ENCODE data around the gene BPIFB6. TPM values are rescaled to one million over a fixed set of nuclear protein-coding genes. Genes with fewer than 3 reads are reported as not detected.

The BPIFB6 gene
- total RNA-seq, 1 donor from 2014 or later: not detected

DNA sequence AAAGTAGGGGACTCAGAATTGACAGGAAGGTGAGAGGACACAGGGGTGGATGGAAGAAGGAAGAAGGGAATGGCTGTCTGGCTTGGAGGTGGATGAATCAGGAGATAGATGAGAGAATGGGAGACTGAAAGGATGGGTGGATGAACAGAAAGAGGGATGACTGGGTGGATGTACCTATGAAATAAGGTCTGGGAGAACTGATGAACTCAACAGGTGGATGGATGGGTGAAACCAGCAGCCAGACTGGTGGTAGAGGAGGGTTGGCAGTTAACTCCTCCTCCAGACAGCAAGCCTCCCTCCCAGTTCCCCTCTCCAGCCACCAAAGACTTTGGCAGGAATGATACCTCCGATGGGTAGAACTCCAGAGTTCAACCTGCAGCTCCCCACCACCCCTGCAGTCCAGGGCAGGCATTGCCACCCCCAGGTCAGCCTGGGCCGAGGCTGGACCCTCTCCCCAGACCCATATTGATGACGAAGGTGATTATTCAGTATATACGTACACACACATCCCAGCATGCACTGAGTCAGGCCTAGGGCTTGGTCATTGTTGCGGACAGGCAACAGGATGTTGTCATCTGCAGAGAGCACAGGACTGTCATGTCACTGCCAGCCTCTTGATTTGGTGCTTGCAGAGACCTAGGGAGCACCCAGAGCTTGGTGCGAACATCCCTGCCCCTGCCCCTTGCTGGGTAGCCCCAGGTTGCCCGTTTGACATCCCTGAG lies 29.2 kb upstream of the BPIFB6 start:
- DNase-seq: no peak

DNA sequence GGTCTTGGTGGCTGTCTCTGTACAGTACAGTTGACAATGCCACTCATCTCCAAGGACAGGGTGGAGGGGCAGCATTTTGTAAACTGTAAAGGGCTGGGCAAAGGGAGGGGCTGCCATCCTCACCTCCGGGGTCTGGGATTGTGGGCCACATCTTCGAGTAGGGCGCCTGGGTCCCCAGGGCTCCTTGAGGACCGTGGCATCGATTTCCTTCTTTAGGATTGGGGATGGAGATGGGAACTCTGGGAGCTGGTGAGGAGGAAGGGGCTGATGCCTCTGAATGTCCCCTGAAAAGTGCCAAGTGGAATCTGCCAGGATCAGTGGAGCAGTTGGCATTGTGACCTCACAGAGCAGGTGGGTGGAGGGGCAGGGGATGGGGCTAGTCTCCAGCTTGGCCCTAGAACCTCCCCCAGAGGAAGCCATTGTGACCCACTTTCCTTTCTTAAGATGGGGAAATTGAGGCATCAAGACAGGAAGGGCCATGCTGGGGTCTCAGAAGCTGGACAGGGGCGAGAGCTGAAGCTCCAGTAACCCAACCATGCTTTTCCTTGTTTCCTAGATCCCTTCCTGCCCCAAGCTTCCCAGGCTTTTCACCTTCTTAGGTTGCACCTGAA lies 27.2 kb upstream of the BPIFB6 start, which contains the start of gene SUN5:
TSS of gene SUN5 (minus strand) at position 293 of the 611 bp plus-strand sequence. CDS start at position 200, 93 bp downstream.
- no peak for DNase-seq

DNA sequence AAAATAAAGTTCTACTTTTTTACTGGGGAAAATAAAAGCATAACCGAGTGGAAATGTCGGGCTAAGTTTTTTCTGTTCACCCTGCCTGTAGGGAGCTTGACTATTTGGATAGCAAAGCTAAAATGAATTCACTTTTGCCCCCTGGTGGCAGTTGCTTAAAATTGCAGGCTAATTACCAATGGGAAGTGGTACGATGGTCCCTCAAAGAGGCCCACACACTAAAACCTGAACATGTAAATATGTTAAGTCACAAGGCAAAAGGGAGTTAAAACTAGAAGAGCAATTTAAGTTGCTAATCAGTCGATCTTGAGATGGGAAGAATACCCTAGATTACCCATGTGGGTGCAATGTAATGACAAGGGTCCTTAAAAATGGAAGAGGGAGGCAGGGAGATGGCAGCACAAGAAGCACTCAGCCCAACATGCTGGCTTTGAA lies 26.3 kb upstream of the BPIFB6 start:
- DNase-seq: no peak

DNA sequence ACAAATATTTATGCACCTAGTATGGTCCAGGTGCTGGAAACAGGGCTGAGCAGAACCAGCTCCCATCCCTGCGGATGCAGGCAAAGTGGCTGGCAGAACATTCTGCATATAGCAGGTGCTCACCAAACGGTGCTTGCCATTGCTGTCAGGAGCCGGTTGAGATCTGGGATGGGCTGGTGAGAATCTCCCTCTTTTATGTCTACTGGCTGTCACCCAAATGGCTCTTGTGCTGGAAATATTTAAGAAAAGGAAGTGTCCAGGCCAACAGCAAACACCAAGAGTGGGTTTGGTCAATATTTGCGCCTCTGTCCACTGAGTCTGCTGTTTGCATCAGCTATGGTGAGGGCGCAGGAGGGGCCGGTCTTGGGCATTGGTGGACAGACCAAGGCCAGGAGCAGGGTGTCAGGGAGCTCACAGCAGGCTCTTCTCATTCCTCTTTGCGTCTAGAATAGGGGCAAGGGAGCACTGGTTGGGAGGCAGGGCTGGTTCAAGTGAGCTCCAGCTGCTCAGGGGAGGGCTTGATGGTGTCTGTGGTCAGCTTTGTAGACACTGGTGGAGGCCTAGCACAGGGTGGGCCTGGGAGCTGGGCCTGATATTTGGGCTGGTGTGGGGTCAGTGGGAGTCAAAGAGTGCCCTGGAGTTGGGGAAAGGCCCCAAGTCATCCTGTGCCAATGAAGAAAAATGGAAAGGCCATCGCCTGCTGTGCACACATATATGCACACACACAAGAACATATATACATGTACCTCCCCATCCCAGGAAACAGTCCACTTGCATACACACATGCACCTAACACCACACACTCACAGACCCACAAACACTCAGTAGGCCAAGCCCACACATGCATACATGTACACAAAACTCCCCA lies 25.3 kb upstream of the BPIFB6 start:
- no peak for DNase-seq

DNA sequence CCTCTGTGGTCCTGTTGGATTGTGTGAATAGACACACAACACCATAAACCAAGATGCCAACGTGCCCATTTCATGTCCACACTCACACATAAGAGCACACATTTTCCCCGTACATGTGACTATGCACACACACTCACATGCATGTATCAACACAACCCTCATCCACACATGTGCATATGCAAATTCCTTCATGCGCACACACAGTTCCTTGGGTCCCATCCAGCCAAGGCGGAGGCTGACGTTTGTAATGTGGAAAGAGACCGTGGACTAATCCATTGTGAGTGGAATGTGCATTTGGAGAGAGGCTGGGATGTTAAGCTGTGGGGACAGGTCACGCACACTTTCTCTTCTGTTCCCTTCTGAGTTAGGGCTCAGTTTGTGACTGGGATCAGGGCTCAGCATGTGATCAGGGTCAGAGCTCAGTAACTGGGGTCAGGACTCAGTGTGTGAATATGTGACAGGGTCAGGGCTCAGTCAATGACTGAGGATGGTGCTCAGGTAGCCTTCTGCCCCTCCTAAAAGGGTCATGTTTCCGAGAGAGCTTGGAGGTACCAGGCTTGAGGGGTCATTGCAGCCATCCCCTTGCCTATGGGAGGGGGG lies 24.6 kb upstream of the BPIFB6 start:
- DNase-seq: no peak

DNA sequence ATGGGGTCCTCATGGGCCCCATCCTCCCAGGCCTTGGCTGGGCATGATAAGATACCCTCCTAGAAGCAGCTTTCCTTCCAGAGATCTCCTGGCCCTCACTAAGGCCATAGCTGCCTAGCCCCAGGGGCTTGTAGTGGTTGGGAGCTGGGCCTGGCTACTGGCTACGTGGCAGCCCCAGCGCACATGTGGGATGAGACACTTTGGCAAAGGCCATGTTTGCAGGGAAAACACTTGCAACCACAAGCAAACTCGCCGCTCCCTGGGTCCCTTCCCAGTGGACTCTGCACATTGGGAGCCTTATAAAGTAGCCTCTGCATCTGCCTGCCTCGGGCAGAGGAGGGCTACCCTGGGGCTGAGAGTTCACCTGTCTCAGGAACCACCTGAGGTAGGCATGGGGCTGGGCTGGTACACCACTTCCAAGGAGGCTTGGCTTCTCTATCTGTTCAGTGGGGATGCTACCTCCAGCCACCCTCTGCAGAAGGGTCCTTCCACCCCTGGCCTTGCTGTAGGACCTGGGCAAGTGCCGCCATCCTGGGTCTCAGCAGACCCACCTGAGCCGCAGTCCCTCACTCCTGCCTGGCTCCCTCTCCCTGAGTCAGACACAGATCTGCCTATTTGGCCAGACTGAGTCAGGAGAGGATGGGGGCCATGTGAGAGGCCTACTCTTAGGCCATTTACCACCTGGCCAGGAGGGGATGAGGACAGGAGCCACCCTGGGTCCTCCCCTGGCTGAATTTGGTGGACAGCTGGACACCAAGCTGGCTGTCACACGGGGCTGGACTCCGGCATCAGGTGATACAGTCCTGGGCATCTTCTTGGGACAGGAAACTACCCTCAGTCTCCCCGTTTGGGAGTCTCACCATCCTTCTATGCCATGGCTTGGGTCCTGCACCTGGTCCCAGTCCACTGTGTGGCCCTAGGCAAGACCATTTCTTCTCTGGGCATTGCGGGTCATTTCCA lies 23.8 kb upstream of the BPIFB6 start, which contains the start of gene BPIFB2:
TSS of gene BPIFB2 (plus strand) at position 329 of the 960 bp plus-strand sequence. CDS start 871 bp downstream, outside the sequence.
- DNase-seq: no peak

DNA sequence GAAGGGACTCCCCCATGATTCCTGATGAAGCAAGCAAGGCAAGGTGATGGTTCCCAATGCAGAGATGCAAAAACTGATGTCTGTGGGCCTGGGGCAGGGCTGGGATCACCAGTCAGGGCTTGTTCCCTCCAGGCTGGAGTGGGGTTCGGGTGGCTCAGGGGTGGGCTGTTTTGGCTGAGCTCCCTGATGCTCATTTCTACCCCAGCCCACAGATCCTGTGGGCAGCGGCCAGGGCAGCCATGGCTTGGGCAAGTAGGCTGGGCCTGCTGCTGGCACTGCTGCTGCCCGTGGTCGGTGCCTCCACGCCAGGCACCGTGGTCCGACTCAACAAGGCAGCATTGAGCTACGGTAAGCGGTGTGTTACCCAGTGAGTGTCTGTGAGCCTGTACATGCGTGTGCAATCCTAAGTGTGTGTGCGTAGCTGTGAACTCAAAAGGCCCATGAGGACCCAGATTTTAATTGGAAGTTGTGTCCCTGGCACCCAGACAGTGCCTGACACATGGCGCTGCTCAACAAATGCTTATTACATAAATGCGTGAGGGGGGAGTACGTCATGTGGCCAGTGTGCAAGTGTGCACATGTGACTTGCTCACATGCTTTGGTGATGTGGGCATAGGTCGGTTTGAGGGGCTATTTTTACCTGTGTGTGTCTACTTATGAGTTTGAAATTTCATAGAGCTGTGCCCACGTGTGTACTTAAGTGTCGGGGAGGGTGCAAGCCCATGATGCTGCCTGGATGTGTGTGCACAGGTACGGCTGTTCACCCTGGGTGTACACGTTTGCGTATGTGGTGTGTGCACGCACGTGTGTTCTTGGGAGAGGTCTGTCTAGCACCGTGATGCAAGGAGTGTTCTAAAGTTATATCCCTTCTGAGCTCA lies 22.9 kb upstream of the BPIFB6 start:
- DNase-seq: no peak

DNA sequence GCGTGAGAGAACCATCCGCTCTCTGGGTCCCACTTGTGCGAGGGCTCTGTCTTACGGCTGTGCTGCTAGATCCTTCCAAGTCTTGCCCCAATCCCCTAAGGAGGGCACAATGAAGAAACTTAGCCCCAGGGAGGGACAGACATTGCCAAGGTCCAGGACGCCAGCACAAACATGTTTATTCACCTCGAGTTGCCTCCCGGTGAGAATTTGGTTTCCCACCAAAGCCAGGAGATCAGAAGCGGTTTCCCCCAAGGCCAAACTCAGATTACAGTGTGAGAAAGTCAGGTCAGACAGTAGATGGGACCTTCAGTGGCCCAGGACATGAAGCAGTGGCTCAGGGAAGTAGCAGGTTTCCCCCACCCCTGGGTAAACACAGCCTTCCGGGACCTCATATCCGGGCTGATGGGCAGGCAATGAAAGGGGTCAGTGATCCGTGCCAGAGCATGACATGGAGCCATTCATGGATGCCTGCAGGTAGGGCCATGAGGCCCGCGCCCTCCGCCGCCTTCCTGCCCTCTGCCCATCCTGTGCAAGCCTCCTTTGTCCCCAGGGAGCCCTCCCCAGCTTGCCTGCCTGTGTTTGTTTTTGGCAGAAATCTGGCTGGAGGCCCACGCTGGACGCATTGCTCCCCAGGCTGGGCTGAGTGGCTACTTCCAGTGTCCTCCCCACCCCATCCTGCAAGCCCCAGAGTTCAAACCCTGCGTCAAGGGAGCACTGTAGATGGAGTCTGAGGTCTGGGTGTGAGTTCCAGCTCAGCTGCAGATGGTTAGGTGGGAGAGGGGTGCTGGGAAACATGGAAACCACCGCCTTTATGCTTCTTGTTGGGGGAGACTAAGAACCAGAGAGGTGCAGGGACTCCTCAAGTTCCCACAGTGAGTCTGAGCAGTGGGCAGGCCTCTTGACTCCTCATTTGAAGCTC lies 22.0 kb upstream of the BPIFB6 start:
- DNase-seq: no peak

DNA sequence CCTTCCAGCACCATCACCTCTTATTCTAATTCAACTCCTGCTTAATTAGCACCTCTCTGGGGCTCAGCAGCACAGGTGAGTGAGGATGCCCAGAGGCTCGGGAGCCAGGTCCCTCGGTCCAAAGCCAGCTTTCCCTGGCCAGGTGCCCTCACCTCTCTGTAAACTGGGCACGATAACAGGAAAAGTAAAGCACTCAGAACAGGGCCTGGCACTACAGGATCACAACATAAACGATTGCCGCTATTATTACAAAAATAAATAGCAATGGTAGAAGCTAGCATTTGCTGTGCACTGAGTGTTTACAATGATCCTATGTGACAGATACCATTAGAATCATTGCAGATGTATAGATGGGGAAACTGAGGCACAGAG lies 21.3 kb upstream of the BPIFB6 start:
- DNase-seq: no peak

DNA sequence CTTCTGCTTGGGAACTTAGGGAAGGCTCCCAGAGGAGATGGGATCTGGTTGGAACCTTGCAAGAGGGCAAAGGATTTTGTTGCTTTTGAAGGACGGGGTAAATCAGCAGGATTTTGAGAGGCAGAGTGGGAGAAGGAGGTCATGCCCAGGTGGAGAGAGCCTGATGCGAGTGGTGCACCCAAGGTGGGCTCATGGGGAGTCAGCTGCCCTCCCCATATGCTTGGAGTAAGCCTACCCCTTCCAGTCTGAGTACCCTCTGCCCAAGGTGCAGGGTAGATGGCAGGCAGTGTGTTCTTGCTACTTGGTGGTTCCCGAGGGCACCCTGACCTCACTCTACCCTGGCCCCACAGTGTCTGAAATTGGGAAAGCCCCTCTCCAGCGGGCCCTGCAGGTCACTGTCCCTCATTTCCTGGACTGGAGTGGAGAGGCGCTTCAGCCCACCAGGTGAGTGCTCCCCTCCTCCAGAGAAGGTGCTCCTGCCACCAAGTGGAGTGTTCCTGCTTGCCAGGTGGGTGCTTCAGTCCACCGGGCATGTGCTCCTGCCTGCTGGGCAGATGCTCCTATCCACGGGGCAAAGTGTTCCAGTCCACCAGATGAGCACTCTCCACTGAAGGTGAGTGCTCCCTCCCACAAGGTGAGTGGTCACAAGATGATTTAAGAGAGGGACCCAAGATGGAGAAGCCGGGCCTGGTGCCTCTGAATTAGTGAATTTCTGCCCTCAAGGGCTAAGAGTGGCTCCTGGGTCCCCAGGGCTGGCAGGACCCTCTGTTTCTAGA lies 20.6 kb upstream of the BPIFB6 start:
- DNase-seq: no peak

DNA sequence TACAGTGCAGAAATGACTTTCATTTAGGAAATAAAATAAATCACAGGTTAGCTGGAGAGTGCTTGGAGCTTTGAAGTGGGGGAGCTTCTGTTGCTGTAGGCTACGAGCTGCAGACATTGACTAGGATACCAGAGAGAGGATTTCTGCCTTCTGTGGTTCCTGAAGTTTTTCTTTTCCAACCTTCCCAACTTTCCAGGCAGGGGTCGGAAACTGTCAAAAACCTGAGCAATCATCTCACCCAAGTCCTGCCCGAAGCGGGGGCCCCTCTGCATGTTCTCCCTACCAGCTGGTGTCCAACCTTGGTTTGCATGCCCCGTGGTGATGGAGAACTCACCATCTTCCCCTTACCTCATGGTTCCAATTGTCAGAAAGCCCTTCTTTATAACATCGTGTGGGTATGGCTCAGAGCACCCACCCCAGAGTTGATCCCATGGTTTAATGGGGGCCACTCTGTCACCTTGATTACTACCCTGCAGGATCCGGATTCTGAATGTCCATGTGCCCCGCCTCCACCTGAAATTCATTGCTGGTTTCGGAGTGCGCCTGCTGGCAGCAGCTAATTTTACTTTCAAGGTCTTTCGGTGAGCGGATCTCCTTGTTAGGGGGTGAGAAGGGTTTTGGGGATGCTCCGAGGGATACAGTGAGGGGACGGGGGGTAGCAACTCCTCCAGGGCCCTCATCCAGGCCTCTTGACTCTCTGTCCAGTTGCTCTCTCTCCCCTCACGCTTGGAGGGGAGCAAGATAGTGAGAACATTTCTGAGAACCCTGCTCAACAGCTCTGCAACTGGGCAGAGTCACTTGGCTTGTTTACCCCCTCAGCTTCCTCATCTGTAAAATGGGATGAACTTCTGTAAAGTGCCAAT lies 18.9 kb upstream of the BPIFB6 start:
- no peak for DNase-seq

DNA sequence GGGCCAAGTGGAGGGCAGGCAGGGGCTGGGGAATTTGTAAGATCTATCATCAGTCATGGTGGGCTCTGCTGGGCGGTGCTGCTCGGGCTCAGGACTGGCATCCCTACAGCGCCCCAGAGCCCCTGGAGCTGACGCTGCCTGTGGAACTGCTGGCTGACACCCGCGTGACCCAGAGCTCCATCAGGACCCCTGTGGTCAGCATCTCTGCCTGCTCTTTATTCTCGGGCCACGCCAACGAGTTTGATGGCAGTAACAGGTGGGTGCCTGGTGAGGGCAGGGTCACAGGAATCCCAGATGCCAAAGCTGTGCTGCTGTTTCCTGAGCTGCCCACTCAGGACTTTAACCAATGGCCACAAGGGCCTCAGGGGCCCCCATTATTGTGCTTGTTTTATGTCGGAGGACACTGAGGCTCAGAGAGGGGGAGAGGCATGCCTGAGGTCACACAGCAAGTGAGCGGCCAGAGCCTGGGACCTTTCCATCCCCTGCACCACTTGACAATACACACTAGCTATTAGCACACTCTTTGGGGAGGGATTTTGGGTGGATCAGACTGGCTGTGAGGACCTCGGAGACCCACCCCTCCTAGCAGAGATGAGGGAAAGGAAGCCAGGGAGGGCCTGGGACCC lies 17.6 kb upstream of the BPIFB6 start:
- no peak for DNase-seq

DNA sequence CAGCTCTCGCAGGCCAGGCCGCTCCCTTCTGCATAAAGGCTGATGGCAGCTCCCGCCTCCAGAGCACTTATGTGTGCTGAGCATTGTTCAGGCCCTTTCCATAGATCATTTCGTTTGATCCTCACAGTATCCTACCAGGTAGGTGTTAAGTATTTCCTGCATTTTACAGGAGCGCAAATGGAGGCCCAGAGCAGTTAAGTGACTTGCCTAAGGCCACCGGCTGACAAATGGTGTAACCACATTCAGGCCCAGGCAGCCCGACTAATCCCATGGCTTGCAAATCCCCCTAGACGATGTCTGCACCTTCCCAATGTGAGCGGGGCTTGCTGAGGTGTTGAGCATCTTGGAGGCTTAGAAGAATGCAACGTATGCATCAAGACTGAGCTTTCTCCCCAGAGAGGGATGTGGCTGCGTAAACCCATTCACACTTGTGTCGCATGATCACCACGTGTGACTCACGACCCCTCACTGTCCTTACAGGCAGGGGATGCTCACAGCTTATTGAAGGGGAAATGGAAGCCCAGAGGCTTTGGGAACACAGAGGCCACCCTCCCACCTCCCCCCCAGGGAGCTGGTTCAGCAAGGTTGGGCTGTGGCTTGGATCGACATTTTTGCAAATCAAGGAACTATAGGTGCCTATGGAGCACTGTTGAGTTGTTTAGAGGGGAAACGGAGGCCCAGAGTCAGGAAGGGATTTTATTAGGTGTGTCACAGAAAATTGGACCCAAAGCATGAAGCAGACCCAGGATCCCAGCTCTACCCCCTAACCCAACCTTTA lies 16.9 kb upstream of the BPIFB6 start:
- no peak for DNase-seq

DNA sequence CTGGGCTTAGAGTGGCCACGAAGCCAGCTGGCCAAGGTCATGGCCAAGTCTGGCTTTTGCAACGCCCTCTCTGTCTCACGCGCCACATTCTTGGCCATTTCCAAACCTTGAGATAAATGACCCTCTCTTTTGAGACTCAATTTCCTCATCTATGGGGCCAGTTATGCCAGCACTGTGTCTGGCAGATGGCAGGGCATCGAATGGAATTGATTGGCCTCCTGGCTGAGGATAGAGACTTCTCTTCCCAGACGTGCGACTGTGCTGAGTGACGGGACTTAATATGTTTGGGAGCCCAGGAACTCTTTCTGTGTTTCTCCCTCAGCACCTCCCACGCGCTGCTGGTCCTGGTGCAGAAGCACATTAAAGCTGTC lies 16.3 kb upstream of the BPIFB6 start:
- no peak for DNase-seq

DNA sequence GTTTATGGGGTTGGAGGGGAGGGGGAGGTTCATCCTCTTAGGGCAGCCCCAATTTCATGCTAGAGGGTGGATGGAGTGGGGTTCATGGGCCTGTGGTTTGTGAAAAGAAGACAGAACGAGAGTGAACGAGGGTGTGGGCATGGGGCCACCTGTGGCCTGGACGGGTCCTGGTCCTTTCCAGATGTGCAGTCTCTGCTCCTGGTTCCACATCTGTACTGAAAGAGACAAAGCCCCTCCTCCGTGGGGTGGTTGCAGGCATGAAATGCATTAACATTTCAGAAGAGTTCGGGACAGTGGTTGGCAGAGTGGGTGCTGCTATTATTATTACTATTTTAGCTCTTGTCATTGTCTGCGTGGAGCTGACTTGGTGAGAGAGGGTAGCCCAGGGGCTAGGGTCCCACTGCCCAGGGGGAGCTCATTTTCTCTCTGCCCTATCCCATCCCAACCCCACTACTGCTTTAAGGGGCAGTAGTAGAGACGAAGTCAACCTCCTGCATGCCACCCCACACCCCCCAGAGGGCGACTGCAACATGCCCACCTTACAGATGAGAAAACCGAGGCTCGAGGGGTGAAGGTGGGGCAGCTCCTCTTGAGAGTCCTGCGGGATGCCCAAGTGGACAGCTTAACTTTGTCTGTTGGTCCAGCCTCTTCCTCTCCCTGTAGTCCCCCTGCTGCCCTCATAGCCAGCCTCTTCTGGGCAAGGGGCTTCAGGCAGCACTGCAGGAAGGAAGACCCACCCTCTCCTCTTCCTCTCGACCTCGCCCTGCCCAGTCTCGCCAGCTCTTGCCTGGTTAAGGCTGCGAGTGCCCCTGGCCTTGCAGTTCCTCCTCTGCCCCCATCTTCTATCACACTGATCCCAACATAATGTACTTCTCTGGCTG lies 15.5 kb upstream of the BPIFB6 start:
- no peak for DNase-seq
